Neural progenitor cell (in vitro differentiated cells): ENCODE results near the gene TMPRSS9. TPM values are rescaled to one million over a fixed set of nuclear protein-coding genes. Genes with fewer than 3 reads are reported as not detected.

Experiments
- DNase-seq: peaks from one replicate; pipeline ENCODE4 v3.0.0-alpha.2; 2016; ENCODE audit warnings: low spot score
- H2AFZ ChIP-seq: fragments of 200-600 bp; sonication (generic); replicated peaks from 2 replicates; pipeline ENCODE4 v1.6.1; 2016; ENCODE audit warnings: antibody characterized with exemption
- H3F3A ChIP-seq: fragments of 200-600 bp; sonication (generic); 2 replicates; pipeline ENCODE4 v1.6.1; 2016; ENCODE audit warnings: antibody characterized with exemption, low read depth
- H3K27ac ChIP-seq: fragments of 200-600 bp; sonication (generic); 2 replicates; pipeline ENCODE4 v1.5.1; 2016; ENCODE audit warnings: mild to moderate bottlenecking
- H3K27me3 ChIP-seq: fragments of 200-600 bp; sonication (generic); 2 replicates; pipeline ENCODE4 v1.6.1; 2016; ENCODE audit warnings: mild to moderate bottlenecking, moderate library complexity
- H3K36me3 ChIP-seq: fragments of 200-600 bp; sonication (generic); 2 replicates; pipeline ENCODE4 v1.5.1; 2016
- H3K4me1 ChIP-seq: fragments of 200-600 bp; sonication (generic); 2 replicates; pipeline ENCODE4 v1.6.1; 2016; ENCODE audit warnings: mixed run types
- H3K4me2 ChIP-seq: fragments of 200-600 bp; sonication (generic); 2 replicates; pipeline ENCODE4 v1.6.1; 2016
- H3K4me3 ChIP-seq: fragments of 200-600 bp; sonication (generic); 2 replicates; pipeline ENCODE4 v1.5.1; 2016
- H3K79me2 ChIP-seq: fragments of 200-600 bp; sonication (generic); 2 replicates; pipeline ENCODE4 v1.6.1; 2016; ENCODE audit warnings: low read depth
- H3K9ac ChIP-seq: fragments of 200-600 bp; sonication (generic); 2 replicates; pipeline ENCODE4 v1.6.1; 2016
- H3K9me3 ChIP-seq: fragments of 200-600 bp; sonication (generic); 2 replicates; pipeline ENCODE4 v1.5.1; 2016; ENCODE audit warnings: low read depth
- H4K20me1 ChIP-seq: fragments of 200-600 bp; sonication (generic); 2 replicates; pipeline ENCODE4 v1.6.1; 2016; ENCODE audit warnings: low read depth
- H3K27ac Mint-ChIP-seq: 3 replicates; pipeline ENCODE4 v1.8.0; 2021; ENCODE audit warnings: mixed read lengths
- H3K27me3 Mint-ChIP-seq: 2 replicates; pipeline ENCODE4 v1.8.0; 2022; ENCODE audit warnings: low read depth, mild to moderate bottlenecking, inconsistent platforms, moderate library complexity, mixed read lengths; ENCODE audit not compliant: insufficient read depth
- H3K36me3 Mint-ChIP-seq: 3 replicates; pipeline ENCODE4 v1.8.0; 2021; ENCODE audit warnings: mixed read lengths
- H3K4me1 Mint-ChIP-seq: 3 replicates; pipeline ENCODE4 v1.8.0; 2021; ENCODE audit warnings: mixed read lengths
- H3K4me3 Mint-ChIP-seq: 3 replicates; pipeline ENCODE4 v1.8.0; 2021; ENCODE audit warnings: mild to moderate bottlenecking, moderate library complexity, mixed read lengths
- H3K9me3 Mint-ChIP-seq: 3 replicates; pipeline ENCODE4 v1.8.0; 2020; ENCODE audit warnings: mixed read lengths
- CTCF ChIP-seq: fragments of 200-600 bp; sonication (generic); IDR thresholded peaks from 2 replicates; pipeline ENCODE4 v1.5.1; 2017; ENCODE audit warnings: antibody characterized with exemption, mild to moderate bottlenecking
- EZH2 ChIP-seq: fragments of 200-600 bp; sonication (generic); IDR thresholded peaks from 2 replicates; pipeline ENCODE4 v1.6.1; 2017; ENCODE audit warnings: antibody characterized with exemption, mild to moderate bottlenecking, moderate library complexity
- EZH2phosphoT487 ChIP-seq: fragments of 200-600 bp; sonication (generic); IDR thresholded peaks from 2 replicates; pipeline ENCODE4 v1.6.1; 2017; ENCODE audit warnings: antibody characterized with exemption
- total RNA-seq: library from RNA; depleted of rRNA; stranded (reverse); fragments of >200 nt; gene quantifications from 2 replicates; pipeline ENCODE4 v1.2.3, GENCODE V29; 2015; ENCODE audit warnings: low replicate concordance

Gene TMPRSS9
- total RNA-seq, 1 donor from 2014 or later: not detected

GRCh38 chr19:2343289-2343982, 16.6 kb upstream of the TMPRSS9 start:
- Histone ChIP-seq H3K27me3 (no peaks in the 10 kb centered on the region), H3K27ac (no peak overlapping the region), H3K4me2 (no peak overlapping the region), H4K20me1 (peaks cover 7% of the 10 kb centered on the region), H3K4me3 (no peak overlapping the region), H3K36me3 (no peaks in the 10 kb centered on the region), H2AFZ (no peak overlapping the region), H3K79me2 (peaks cover 2% of the 10 kb centered on the region), H3K9me3 (no peaks in the 10 kb centered on the region), H3F3A (no peaks in the 10 kb centered on the region), H3K9ac (no peak overlapping the region), H3K4me1 (no peaks in the 10 kb centered on the region)
- no peak for TF ChIP-seq EZH2
- no peak for TF ChIP-seq CTCF
- no peak for TF ChIP-seq EZH2phosphoT487
- no peaks in the 10 kb centered on the region for H3K9me3 Mint-ChIP-seq
- peaks cover 3% of the 10 kb centered on the region for H3K27me3 Mint-ChIP-seq
- H3K36me3 Mint-ChIP-seq: peaks cover 4% of the 10 kb centered on the region
- H3K4me3 Mint-ChIP-seq: no peak overlapping the region
- DNase-seq: no peak
- no peaks in the 10 kb centered on the region for H3K4me1 Mint-ChIP-seq
- H3K27ac Mint-ChIP-seq: no peak overlapping the region

GRCh38 chr19:2344381-2344870, 15.6 kb upstream of the TMPRSS9 start:
- no peak overlapping the region for H3K4me2 ChIP-seq
- DNase-seq: no peak
- H3K27ac ChIP-seq: no peak overlapping the region
- H4K20me1 ChIP-seq: peaks cover 2% of the 10 kb centered on the region
- no peaks in the 10 kb centered on the region for H3K27me3 ChIP-seq
- H3K9me3 Mint-ChIP-seq: no peaks in the 10 kb centered on the region
- H3K4me3 Mint-ChIP-seq: no peak overlapping the region
- H3K4me1 Mint-ChIP-seq: no peaks in the 10 kb centered on the region
- no peaks in the 10 kb centered on the region for H3F3A ChIP-seq
- TF ChIP-seq EZH2phosphoT487 (no peak), CTCF (no peak), EZH2 (no peak)
- H3K36me3 ChIP-seq: no peaks in the 10 kb centered on the region
- no peaks in the 10 kb centered on the region for H3K4me1 ChIP-seq
- H3K79me2 ChIP-seq: no peaks in the 10 kb centered on the region
- no peaks in the 10 kb centered on the region for H3K9me3 ChIP-seq
- H2AFZ ChIP-seq: no peak overlapping the region
- H3K27ac Mint-ChIP-seq: no peak overlapping the region
- H3K27me3 Mint-ChIP-seq: peaks cover 3% of the 10 kb centered on the region
- no peak overlapping the region for H3K4me3 ChIP-seq
- peaks cover 4% of the 10 kb centered on the region for H3K36me3 Mint-ChIP-seq
- no peak overlapping the region for H3K9ac ChIP-seq

- no peaks in the 10 kb centered on the region for H3K4me1 Mint-ChIP-seq
- Histone ChIP-seq H3K4me3 (no peak overlapping the region), H3K4me2 (no peak overlapping the region), H3K36me3 (no peaks in the 10 kb centered on the region), H3K9me3 (no peaks in the 10 kb centered on the region), H3F3A (no peaks in the 10 kb centered on the region), H2AFZ (no peak overlapping the region), H3K4me1 (no peaks in the 10 kb centered on the region), H4K20me1 (peaks cover 2% of the 10 kb centered on the region), H3K79me2 (no peaks in the 10 kb centered on the region), H3K27ac (no peak overlapping the region), H3K9ac (no peak overlapping the region), H3K27me3 (no peaks in the 10 kb centered on the region)
- H3K27me3 Mint-ChIP-seq: peaks cover 3% of the 10 kb centered on the region
- H3K4me3 Mint-ChIP-seq: no peak overlapping the region
- TF ChIP-seq EZH2phosphoT487: no peak
- TF ChIP-seq EZH2: no peak
- no peak for TF ChIP-seq CTCF
- H3K9me3 Mint-ChIP-seq: no peaks in the 10 kb centered on the region
- peaks cover 4% of the 10 kb centered on the region for H3K36me3 Mint-ChIP-seq
- no peak for DNase-seq
- H3K27ac Mint-ChIP-seq: no peak overlapping the region
Measured at GRCh38 chr19:2345076-2345475, 15.0 kb upstream of the TMPRSS9 start.
